Keratinocyte (primary cell): ENCODE results near the gene GAN.

Source experiments
- CTCF ChIP-seq, 3 experiments: IDR thresholded peaks in 1 of 3; conservative IDR thresholded peaks in 1 of 3; optimal IDR thresholded peaks in 1 of 3; 2 replicates in 2 of 3; 3 replicates in 1 of 3; pipeline versions ENCODE3 to v1.5.1; 2011; ENCODE audit warnings: low read length in 3 of 3, mild to moderate bottlenecking in 3 of 3, moderate library complexity in 2 of 3, control low read depth in 1 of 3, inconsistent platforms in 1 of 3; ENCODE audit not compliant: insufficient read depth in 2 of 3; ENCODE audit errors: extremely low read depth in 1 of 3
- EZH2 ChIP-seq: IDR thresholded peaks from one replicate; pipeline ENCODE4 v1.6.1; 2012; ENCODE audit warnings: inconsistent platforms, mild to moderate bottlenecking, low read length, moderate library complexity

GRCh38 chr16:81401035-81401950 is 86.5 kb downstream of the GAN start:
- TF ChIP-seq CTCF (optimal IDR thresholded peaks at IDR 0.05 in 1 of 3, IDR thresholded peaks at IDR 0.05 in 1 of 3, conservative IDR thresholded peaks at IDR 0.05 in 1 of 3; ENCODE audit: extremely low read depth in 1 of 3, insufficient read depth in 2 of 3, low read length in 3 of 3) = no peak
- no peak for TF ChIP-seq EZH2
